NCI-H774 (cell line): ENCODE data around the gene DAND5.
"Not testable (repeated sequence)": the region's sequence is repeated elsewhere in the genome, so short reads cannot be mapped to it uniquely, and the experiment has no call there.

Source experiments
- DNase-seq: peaks from one replicate; lab custom pipeline; 2025; lab: John Stamatoyannopoulos, UW

The DAND5 gene

GRCh38 chr19:12967907-12968306 is 1.5 kb upstream of the DAND5 start:
- no peak for DNase-seq

GRCh38 chr19:12970070-12970820 is 869 bp downstream of the DAND5 start:
- DNase-seq, result no peak

DNA sequence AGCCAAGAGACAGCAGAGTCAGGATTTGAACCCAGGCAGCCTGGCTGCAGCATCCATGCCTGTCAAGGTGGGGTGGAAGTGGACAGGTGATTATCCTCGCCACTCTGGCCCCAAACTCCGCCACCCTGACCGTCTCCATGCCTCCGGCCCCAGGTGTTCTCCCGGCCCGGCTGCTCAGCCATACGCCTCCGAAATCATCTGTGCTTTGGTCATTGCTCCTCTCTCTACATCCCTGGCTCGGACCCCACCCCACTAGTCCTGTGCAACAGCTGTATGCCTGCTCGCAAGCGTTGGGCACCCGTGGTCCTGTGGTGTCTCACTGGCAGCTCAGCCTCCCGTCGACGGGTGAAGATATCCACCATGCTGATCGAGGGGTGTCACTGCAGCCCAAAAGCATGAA is 3.9 kb downstream of the DAND5 start:
- DNase-seq, result no peak

GRCh38 chr19:12974301-12975220 is 5.2 kb downstream of the DAND5 start:
- no peak for DNase-seq

DNA sequence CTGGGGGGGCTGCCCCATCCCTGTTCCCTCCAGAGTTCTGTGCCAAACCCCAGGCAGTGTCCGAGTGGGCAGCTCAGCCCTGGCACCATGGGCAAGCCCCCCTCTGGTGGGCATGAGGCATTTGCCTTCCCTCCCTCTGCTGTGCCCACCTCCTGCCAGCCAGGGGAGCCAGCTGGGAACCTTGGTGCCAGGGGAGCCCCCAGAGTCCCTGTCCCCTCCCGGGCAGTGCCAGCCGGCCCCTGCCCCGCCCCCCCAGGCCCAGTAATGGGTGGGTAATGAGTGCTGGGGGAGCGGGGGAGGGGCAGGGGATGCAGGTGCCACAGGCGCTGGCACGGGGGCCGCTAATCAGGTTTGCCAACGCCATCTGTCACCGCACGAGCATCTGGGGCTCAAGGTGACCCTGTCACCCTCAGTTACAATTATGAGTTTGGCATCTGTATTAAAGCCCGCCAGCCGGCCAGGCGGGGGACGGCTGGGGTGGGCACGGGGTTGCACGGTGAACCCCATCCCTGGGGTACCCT is 5.9 kb downstream of the DAND5 start:
- DNase-seq, result no peak

GRCh38 chr19:12976109-12976508 is 6.7 kb downstream of the DAND5 start:
- DNase-seq, result not testable (repeated sequence)

DNA sequence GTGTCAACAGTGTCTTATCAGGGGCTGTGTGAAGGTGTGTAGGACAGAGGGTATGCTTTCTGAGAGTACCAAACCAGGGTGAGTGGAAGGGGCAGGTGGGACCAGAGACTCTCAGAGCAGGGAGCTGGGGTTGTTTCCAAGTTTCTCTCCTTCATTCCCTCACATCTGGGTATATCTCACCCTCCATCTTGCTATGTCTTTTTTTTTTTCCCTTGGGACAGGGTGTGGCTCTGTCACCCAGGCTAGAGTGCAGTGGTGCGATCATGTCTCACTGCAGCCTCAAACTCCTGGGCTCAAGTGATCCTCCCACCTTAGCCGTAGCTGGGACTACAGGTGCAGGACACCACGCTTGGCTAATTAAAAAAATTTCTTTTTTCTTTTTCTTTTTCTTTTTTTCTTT is 10.6 kb downstream of the DAND5 start:
- no peak for DNase-seq

GRCh38 chr19:12982648-12983047 is 13.3 kb downstream of the DAND5 start:
- no peak for DNase-seq

DNA sequence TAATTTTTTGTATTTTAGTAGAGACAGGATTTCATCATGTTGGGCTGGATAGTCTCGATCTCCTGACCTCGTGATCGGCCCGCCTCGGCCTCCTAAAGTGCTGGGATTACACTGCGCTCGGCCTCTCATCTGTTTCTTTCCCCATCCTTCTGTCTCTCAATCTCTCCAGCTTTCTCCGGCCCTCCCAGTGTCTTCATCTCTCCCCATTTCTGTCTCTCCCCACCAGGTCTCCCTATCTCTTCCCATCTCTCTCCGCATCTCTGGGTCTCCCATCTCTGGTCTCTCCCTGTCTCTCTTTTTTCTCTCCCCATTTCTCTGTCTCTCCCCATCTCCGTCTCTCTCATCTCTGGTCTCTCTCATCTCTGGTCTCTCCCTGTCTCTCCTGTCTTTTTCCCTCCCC is 13.7 kb downstream of the DAND5 start:
- no peak for DNase-seq

GRCh38 chr19:12983542-12984142 is 14.3 kb downstream of the DAND5 start:
- DNase-seq, result peak; percentile 76

GRCh38 chr19:12984143-12984627 is 14.8 kb downstream of the DAND5 start:
- no peak for DNase-seq

DNA sequence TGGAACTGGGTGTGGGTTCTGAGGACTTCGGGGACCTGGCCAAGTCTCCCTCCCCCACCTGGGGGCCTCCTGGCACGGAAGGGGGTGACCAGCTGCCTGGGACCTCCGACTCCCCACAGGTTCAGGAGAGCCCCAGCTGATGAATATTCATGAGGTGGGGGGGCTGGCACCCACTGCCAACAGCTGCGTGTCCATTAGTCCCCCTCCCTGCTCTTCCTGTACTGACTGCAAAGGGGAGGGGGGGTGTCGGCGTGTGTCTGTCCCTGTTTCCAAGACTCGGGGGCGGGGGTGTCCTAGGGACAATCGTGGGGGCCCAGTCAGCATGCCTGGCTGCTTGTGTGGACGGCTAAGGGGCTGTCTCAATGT is 15.3 kb downstream of the DAND5 start:
- DNase-seq, result no peak

- DNase-seq, result peak; percentile 36
These were observed 15.8 kb downstream of the DAND5 start for GRCh38 chr19:12985049-12985776.

- no peak for DNase-seq
These were observed 17.4 kb downstream of the DAND5 start for GRCh38 chr19:12986726-12987125.

- DNase-seq, result no peak
These were observed 17.8 kb downstream of the DAND5 start for GRCh38 chr19:12987190-12987589.

GRCh38 chr19:12987781-12988180 is 18.4 kb downstream of the DAND5 start:
- DNase-seq, result no peak

DNA sequence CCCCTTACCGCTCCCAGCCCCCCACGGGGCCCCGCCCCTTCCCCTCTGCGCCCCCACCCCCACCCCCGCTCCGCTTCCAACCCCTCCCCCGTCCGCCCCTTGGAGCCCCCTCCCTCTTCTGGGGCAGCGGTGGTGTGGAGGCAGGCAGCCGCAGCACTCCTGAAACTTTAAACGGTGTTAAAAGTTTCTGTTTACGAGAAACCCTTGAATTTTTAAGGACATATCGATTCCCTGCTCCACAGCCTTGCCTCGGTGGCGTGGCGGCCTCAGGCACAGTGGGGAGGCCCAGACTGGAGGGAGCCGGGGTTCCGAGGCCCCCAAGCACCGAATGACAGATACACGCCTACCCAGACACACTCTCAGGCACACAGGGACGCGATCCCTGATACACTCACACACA is 21.1 kb downstream of the DAND5 start:
- DNase-seq, result no peak

DNA sequence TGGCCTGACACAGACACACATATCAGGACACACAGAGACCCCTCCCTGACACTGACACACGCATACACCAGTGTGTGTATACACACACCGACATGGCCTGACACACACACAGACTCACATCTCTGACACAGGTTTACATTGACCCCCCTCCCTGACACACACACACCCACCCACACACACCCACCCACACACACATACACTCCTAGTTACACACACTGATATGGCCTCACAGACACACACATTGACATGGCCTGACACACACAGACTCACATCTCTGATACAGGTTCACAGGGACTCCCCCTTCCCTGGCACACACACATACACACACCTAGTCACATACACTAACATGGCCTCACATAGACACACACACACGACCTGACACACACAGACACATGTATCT is 21.5 kb downstream of the DAND5 start:
- no peak for DNase-seq

DNA sequence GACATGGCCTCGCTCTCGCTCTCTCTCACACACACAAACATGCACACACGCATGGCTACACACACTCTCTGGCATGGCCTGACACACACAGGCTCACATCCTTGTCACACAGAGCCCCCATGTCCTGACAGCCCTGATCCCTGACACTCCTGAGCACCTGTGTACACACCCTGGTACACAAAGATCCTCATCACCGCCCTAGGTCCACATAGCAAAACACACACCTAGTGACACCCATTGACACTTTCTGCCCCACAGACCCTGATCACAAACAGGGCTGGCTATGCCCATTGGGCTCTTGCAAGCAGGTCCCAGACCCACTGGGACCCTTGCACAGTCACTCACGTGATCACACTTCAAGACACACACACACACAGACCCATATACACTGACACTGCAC is 21.9 kb downstream of the DAND5 start:
- no peak for DNase-seq

DNA sequence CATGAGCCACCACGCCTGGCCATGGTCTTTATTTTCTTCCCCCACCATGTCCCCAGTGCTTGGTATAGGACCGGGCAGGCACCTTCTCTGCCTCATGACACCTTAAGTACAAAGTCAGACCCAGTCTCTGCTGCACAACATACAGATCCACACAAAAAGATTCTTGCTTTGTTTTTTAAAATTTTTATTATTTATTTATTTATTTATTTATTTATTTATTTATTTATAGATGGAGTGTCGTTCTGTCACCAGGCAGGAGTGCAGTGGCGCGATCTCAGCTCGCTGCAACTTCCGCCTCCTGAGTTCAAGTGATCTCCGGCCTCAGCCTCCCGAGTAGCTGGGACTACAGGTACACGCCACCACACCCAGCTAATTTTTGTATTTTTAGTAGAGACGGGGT is 23.4 kb downstream of the DAND5 start:
- DNase-seq, result no peak

GRCh38 chr19:12993562-12993961 is 24.2 kb downstream of the DAND5 start:
- DNase-seq, result no peak
